ENCODE data around the gene TBC1D17.

The TBC1D17 gene

DNA sequence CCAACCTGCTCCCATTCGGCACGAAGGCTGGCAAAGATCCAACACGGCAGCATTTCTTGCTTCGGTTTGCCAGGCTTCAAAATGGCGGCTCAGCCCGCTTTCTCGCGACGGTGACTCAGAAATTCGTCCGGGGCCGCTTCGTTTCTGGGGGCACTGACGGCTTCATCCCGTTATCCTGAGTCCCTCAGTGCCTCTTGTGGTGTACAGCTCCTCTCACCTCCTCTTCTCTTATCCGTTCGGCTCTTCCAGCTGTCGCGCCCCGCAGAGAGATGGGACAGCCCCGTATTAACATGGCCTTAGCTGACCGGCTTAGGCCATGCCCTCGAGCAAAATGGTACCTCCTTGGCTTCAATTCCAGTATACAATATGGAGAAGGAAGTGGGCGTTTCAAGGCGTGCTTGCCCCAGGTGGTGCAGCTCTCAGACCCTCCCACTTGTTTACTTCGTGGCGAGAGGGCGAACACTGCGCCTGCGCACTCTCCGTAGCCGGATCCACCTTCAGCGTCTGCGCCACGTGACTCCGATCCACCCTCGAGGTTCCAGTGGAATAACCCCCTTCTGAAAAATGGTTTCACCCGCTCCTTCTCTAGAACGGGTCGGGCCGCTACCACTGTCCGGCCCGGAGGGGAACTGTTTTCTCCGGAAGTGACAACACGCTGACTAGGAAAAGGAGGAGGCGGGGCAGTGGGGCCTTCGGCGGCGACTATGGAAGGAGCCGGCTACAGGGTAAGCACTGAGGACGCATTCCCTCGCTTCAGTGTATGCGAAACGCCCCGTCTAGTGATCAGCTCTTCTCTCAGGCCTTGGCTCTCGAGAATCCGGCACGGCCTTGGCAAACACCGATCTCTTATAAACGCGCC is at the start of gene TBC1D17, which contains the start of gene AKT1S1:
Gene TBC1D17 (plus strand): TSS at position 683 of the 859 bp plus-strand sequence. CDS start 22 bp downstream, at position 705.
Gene AKT1S1 (minus strand): TSS at position 336 of the 859 bp plus-strand sequence. CDS start 4,060 bp downstream, outside the sequence.
- Histone ChIP-seq H3K27ac (ENCODE audit: low read depth, low read length) (peak within 1 kb of the TSS; percentile 79), H3K9ac (ENCODE audit: low read length) (peak within 1 kb of the TSS; percentile 94), H3K9me2 (replicated peaks; ENCODE audit: insufficient read depth, low read length) (no peaks in the 10 kb centered on the region), H3K79me2 (ENCODE audit: insufficient read depth, low read length) (peaks cover 9% of the 10 kb centered on the region; the same call in 1 of the 2 replicates), H3K36me3 (ENCODE audit: low read length) (no peaks in the 10 kb centered on the region), H3K9me3 (ENCODE audit: insufficient read depth, low read length) (no peaks in the 10 kb centered on the region), H2AFZ (ENCODE audit: low read depth, low read length, severe bottlenecking) (peak within 1 kb of the TSS; percentile 79), H3K27me3 (ENCODE audit: low read length) (no peaks in the 10 kb centered on the region), H4K20me1 (ENCODE audit: low read depth, low read length) (no peaks in the 10 kb centered on the region), H3K4me2 (ENCODE audit: low read depth, low read length, poor library complexity, severe bottlenecking) (peak within 1 kb of the TSS; percentile 91), H3F3A (ENCODE audit: insufficient read depth) (no peaks in the 10 kb centered on the region), H3K4me3 (ENCODE audit: insufficient read depth, low read length, poor library complexity, severe bottlenecking) (peak within 1 kb of the TSS; percentile 89)
- TF ChIP-seq, protein P1, sequence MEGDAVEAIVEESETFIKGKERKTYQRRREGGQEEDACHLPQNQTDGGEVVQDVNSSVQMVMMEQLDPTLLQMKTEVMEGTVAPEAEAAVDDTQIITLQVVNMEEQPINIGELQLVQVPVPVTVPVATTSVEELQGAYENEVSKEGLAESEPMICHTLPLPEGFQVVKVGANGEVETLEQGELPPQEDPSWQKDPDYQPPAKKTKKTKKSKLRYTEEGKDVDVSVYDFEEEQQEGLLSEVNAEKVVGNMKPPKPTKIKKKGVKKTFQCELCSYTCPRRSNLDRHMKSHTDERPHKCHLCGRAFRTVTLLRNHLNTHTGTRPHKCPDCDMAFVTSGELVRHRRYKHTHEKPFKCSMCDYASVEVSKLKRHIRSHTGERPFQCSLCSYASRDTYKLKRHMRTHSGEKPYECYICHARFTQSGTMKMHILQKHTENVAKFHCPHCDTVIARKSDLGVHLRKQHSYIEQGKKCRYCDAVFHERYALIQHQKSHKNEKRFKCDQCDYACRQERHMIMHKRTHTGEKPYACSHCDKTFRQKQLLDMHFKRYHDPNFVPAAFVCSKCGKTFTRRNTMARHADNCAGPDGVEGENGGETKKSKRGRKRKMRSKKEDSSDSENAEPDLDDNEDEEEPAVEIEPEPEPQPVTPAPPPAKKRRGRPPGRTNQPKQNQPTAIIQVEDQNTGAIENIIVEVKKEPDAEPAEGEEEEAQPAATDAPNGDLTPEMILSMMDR (IDR thresholded peaks at IDR 0.05; ENCODE audit: insufficient read depth, low read length, poor library complexity, severe bottlenecking) = no peak
- TF ChIP-seq EZH2phosphoT487 (conservative IDR thresholded peaks at IDR 0.05; ENCODE audit: low read length) = no peak

DNA sequence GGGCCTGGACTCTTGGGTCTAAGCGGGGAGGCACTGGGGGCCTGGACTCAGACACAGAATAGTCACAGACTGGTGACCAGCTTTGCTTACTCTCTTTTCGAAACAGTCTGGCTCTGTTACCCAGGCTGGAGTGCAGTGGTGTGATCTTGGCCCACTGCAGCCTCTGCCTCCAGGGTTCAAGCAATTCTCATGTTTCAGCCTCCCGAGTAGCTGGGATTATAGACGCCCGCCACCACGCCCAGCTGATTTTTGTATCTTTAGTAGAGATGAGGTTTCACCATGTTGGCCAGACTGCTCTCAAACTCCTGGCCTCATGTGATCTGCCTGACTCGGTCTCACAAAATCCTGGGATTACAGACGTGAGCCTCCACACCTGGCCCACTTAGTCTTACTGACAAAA is 48.3 kb upstream of the TBC1D17 start:
- H3K9ac ChIP-seq (ENCODE audit: low read length) = no peak overlapping the region
- H3K27ac ChIP-seq (ENCODE audit: low read depth, low read length) = no peak overlapping the region
- H4K20me1 ChIP-seq (ENCODE audit: low read depth, low read length) = no peaks in the 10 kb centered on the region
- no peak overlapping the region for H3K4me3 ChIP-seq (ENCODE audit: insufficient read depth, low read length, poor library complexity, severe bottlenecking)
- TF ChIP-seq, protein P1 (IDR thresholded peaks at IDR 0.05; ENCODE audit: insufficient read depth, low read length, poor library complexity, severe bottlenecking) = no peak
- no peak for TF ChIP-seq EZH2phosphoT487 (conservative IDR thresholded peaks at IDR 0.05; ENCODE audit: low read length)
- no peaks in the 10 kb centered on the region for H3F3A ChIP-seq (ENCODE audit: insufficient read depth)
- H2AFZ ChIP-seq (ENCODE audit: low read depth, low read length, severe bottlenecking) = no peak overlapping the region
- H3K9me3 ChIP-seq (ENCODE audit: insufficient read depth, low read length) = no peaks in the 10 kb centered on the region
- no peaks in the 10 kb centered on the region for H3K9me2 ChIP-seq (replicated peaks; ENCODE audit: insufficient read depth, low read length)
- no peaks in the 10 kb centered on the region for H3K27me3 ChIP-seq (ENCODE audit: low read length)
- peaks cover 25% of the 10 kb centered on the region for H3K79me2 ChIP-seq (ENCODE audit: insufficient read depth, low read length)
- H3K4me2 ChIP-seq (ENCODE audit: low read depth, low read length, poor library complexity, severe bottlenecking) = no peak overlapping the region
- H3K36me3 ChIP-seq (ENCODE audit: low read length) = no peaks in the 10 kb centered on the region; the same call in 1 of the 2 replicates

DNA sequence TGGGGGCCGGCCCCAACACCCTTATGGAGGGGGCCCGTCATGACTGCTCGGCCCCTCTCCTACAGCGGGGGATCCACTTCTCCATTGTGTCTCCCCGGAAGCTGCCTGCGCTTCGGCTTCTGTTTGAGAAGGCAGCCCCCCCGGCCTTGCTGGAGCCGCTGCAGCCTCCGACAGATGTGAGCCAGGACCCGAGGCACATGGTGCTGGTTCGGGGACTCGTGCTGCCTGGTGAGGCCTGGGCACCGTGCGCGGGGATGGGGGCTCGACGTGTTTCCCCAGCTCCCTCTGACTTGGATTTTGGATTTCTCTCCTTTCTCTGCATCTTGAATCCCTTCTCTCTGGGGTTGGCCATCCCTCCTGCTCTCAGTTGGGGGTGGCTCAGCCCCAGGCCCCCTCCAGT is 47.8 kb upstream of the TBC1D17 start:
- no peaks in the 10 kb centered on the region; the same call in 1 of the 2 replicates for H3K36me3 ChIP-seq (ENCODE audit: low read length)
- H3K9ac ChIP-seq (ENCODE audit: low read length) = no peak overlapping the region
- H3K9me3 ChIP-seq (ENCODE audit: insufficient read depth, low read length) = no peaks in the 10 kb centered on the region
- no peak overlapping the region for H3K4me3 ChIP-seq (ENCODE audit: insufficient read depth, low read length, poor library complexity, severe bottlenecking)
- H2AFZ ChIP-seq (ENCODE audit: low read depth, low read length, severe bottlenecking) = no peak overlapping the region
- TF ChIP-seq, protein P1 (IDR thresholded peaks at IDR 0.05; ENCODE audit: insufficient read depth, low read length, poor library complexity, severe bottlenecking) = no peak
- TF ChIP-seq EZH2phosphoT487 (conservative IDR thresholded peaks at IDR 0.05; ENCODE audit: low read length) = no peak
- H4K20me1 ChIP-seq (ENCODE audit: low read depth, low read length) = no peaks in the 10 kb centered on the region
- no peaks in the 10 kb centered on the region for H3F3A ChIP-seq (ENCODE audit: insufficient read depth)
- no peak overlapping the region for H3K4me2 ChIP-seq (ENCODE audit: low read depth, low read length, poor library complexity, severe bottlenecking)
- peaks cover 20% of the 10 kb centered on the region for H3K79me2 ChIP-seq (ENCODE audit: insufficient read depth, low read length)
- H3K27ac ChIP-seq (ENCODE audit: low read depth, low read length) = no peak overlapping the region
- no peaks in the 10 kb centered on the region for H3K27me3 ChIP-seq (ENCODE audit: low read length)
- H3K9me2 ChIP-seq (replicated peaks; ENCODE audit: insufficient read depth, low read length) = no peaks in the 10 kb centered on the region

Data from SU-DHL-6 (cell line).